ENCODE measurements around the gene ASIC3.
"Not testable (repeated sequence)": the region's sequence is repeated elsewhere in the genome, so short reads cannot be mapped to it uniquely, and the experiment has no call there.

Gene ASIC3

GRCh38 chr7:151034312-151035025, 13.9 kb upstream of the ASIC3 start:
- DNase-seq = no peak

- DNase-seq = no peak
Measured at GRCh38 chr7:151035026-151035717, 13.2 kb upstream of the ASIC3 start.

- DNase-seq = no peak
Measured at GRCh38 chr7:151035902-151036301, 12.4 kb upstream of the ASIC3 start.

GRCh38 chr7:151038951-151039849, 9.1 kb upstream of the ASIC3 start:
- DNase-seq = peak; percentile 86

GRCh38 chr7:151039850-151040548, 8.3 kb upstream of the ASIC3 start:
- no peak for DNase-seq

- DNase-seq = no peak
Measured at GRCh38 chr7:151040616-151041375, 7.5 kb upstream of the ASIC3 start.

- DNase-seq = not testable (repeated sequence)
Measured at GRCh38 chr7:151043449-151043848, 4.9 kb upstream of the ASIC3 start.

GRCh38 chr7:151043959-151044358, 4.4 kb upstream of the ASIC3 start:
- no peak for DNase-seq

- DNase-seq = no peak
Measured at GRCh38 chr7:151045262-151045661, 3.1 kb upstream of the ASIC3 start.

- no peak for DNase-seq
Measured at GRCh38 chr7:151045967-151046366, 2.4 kb upstream of the ASIC3 start.

- DNase-seq = no peak
Measured at GRCh38 chr7:151046603-151047573, 1.4 kb upstream of the ASIC3 start.

- no peak for DNase-seq
Measured at GRCh38 chr7:151048911-151049463, 656 bp downstream of the ASIC3 start.

- peak; percentile 65 for DNase-seq
Measured at GRCh38 chr7:151051108-151051507, 2.8 kb downstream of the ASIC3 start.

- DNase-seq = no peak
Measured at GRCh38 chr7:151053096-151053495, 4.8 kb downstream of the ASIC3 start.

- DNase-seq = no peak
Measured at GRCh38 chr7:151053751-151054150, 5.4 kb downstream of the ASIC3 start.

GRCh38 chr7:151056283-151056665, 7.9 kb downstream of the ASIC3 start:
- DNase-seq = no peak

GRCh38 chr7:151056666-151057505, 8.6 kb downstream of the ASIC3 start:
- DNase-seq = no peak

GRCh38 chr7:151057506-151057988, 9.2 kb downstream of the ASIC3 start, which contains the start of gene CDK5:
CDK5 (minus strand) TSS chr7:151057897; CDS start chr7:151057848, 49 bp downstream.
- no peak for DNase-seq
